ENCODE data around the gene PSMB4.

DNA sequence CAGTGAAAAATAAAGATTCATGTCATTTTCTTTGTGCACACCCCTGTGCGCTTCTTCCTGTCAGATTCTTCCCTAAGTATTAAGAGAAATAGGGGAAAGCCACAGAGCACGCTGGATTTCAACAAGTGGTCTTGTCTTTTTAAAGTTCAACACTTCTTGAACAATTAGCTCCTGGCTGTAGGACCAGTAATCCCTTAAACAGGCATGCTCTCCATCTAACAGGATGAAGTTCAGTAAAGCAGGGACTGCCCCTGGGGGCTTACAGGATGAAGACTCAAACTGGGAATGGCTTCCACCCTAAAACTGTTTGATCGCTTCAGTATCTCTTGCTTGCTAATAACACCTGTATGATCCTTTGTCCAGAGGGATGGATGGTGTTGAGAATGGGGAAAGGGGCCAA is 4.2 kb downstream of the PSMB4 start:
- TF ChIP-seq, protein P1, sequence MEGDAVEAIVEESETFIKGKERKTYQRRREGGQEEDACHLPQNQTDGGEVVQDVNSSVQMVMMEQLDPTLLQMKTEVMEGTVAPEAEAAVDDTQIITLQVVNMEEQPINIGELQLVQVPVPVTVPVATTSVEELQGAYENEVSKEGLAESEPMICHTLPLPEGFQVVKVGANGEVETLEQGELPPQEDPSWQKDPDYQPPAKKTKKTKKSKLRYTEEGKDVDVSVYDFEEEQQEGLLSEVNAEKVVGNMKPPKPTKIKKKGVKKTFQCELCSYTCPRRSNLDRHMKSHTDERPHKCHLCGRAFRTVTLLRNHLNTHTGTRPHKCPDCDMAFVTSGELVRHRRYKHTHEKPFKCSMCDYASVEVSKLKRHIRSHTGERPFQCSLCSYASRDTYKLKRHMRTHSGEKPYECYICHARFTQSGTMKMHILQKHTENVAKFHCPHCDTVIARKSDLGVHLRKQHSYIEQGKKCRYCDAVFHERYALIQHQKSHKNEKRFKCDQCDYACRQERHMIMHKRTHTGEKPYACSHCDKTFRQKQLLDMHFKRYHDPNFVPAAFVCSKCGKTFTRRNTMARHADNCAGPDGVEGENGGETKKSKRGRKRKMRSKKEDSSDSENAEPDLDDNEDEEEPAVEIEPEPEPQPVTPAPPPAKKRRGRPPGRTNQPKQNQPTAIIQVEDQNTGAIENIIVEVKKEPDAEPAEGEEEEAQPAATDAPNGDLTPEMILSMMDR (IDR thresholded peaks at IDR 0.05): no peak
- no peak for TF ChIP-seq MYBL2 (CRISPR knock-in tag; IDR thresholded peaks at IDR 0.05)
- no peak for TF ChIP-seq NFYB (CRISPR knock-in tag; conservative IDR thresholded peaks at IDR 0.05; ENCODE audit: low read depth)
- TF ChIP-seq NR2C2 (CRISPR knock-in tag; IDR thresholded peaks at IDR 0.05): no peak
- no peak for TF ChIP-seq OVOL2 (CRISPR knock-in tag; IDR thresholded peaks at IDR 0.05; ENCODE audit: borderline replicate concordance)
- no peak for TF ChIP-seq NFE2L1 (CRISPR knock-in tag; IDR thresholded peaks at IDR 0.05)
- TF ChIP-seq, protein P2, sequence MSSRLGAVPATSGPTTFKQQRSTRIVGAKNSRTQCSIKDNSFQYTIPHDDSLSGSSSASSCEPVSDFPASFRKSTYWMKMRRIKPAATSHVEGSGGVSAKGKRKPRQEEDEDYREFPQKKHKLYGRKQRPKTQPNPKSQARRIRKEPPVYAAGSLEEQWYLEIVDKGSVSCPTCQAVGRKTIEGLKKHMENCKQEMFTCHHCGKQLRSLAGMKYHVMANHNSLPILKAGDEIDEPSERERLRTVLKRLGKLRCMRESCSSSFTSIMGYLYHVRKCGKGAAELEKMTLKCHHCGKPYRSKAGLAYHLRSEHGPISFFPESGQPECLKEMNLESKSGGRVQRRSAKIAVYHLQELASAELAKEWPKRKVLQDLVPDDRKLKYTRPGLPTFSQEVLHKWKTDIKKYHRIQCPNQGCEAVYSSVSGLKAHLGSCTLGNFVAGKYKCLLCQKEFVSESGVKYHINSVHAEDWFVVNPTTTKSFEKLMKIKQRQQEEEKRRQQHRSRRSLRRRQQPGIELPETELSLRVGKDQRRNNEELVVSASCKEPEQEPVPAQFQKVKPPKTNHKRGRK (CRISPR knock-in tag; IDR thresholded peaks at IDR 0.05; ENCODE audit: borderline replicate concordance): no peak
- no peak for TF ChIP-seq MXD4 (CRISPR knock-in tag; IDR thresholded peaks at IDR 0.05; ENCODE audit: borderline replicate concordance)
- TF ChIP-seq, protein P3, sequence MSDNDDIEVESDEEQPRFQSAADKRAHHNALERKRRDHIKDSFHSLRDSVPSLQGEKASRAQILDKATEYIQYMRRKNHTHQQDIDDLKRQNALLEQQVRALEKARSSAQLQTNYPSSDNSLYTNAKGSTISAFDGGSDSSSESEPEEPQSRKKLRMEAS (CRISPR knock-in tag; IDR thresholded peaks at IDR 0.05): no peak
- TF ChIP-seq, protein P4, sequence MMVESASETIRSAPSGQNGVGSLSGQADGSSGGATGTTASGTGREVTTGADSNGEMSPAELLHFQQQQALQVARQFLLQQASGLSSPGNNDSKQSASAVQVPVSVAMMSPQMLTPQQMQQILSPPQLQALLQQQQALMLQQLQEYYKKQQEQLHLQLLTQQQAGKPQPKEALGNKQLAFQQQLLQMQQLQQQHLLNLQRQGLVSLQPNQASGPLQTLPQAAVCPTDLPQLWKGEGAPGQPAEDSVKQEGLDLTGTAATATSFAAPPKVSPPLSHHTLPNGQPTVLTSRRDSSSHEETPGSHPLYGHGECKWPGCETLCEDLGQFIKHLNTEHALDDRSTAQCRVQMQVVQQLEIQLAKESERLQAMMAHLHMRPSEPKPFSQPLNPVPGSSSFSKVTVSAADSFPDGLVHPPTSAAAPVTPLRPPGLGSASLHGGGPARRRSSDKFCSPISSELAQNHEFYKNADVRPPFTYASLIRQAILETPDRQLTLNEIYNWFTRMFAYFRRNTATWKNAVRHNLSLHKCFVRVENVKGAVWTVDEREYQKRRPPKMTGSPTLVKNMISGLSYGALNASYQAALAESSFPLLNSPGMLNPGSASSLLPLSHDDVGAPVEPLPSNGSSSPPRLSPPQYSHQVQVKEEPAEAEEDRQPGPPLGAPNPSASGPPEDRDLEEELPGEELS (CRISPR knock-in tag; IDR thresholded peaks at IDR 0.05): no peak
- TF ChIP-seq ZBTB21 (CRISPR knock-in tag; IDR thresholded peaks at IDR 0.05; ENCODE audit: borderline replicate concordance): no peak
- TF ChIP-seq TEAD4 (CRISPR knock-in tag; IDR thresholded peaks at IDR 0.05): no peak
- TF ChIP-seq, protein P5, sequence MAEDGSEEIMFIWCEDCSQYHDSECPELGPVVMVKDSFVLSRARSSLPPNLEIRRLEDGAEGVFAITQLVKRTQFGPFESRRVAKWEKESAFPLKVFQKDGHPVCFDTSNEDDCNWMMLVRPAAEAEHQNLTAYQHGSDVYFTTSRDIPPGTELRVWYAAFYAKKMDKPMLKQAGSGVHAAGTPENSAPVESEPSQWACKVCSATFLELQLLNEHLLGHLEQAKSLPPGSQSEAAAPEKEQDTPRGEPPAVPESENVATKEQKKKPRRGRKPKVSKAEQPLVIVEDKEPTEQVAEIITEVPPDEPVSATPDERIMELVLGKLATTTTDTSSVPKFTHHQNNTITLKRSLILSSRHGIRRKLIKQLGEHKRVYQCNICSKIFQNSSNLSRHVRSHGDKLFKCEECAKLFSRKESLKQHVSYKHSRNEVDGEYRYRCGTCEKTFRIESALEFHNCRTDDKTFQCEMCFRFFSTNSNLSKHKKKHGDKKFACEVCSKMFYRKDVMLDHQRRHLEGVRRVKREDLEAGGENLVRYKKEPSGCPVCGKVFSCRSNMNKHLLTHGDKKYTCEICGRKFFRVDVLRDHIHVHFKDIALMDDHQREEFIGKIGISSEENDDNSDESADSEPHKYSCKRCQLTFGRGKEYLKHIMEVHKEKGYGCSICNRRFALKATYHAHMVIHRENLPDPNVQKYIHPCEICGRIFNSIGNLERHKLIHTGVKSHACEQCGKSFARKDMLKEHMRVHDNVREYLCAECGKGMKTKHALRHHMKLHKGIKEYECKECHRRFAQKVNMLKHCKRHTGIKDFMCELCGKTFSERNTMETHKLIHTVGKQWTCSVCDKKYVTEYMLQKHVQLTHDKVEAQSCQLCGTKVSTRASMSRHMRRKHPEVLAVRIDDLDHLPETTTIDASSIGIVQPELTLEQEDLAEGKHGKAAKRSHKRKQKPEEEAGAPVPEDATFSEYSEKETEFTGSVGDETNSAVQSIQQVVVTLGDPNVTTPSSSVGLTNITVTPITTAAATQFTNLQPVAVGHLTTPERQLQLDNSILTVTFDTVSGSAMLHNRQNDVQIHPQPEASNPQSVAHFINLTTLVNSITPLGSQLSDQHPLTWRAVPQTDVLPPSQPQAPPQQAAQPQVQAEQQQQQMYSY (CRISPR knock-in tag; IDR thresholded peaks at IDR 0.05): no peak
- no peak for TF ChIP-seq CREM (CRISPR knock-in tag; IDR thresholded peaks at IDR 0.05)

Data from WTC11 (cell line).